ENCODE results near the gene BMPR1B. TPM values are rescaled to one million over a fixed set of nuclear protein-coding genes. Genes with fewer than 3 reads are reported as not detected.

Gene BMPR1B
- total and polyA plus RNA-seq, 10 donors = 0.12 to 2.4 (median 1.2) TPM

DNA sequence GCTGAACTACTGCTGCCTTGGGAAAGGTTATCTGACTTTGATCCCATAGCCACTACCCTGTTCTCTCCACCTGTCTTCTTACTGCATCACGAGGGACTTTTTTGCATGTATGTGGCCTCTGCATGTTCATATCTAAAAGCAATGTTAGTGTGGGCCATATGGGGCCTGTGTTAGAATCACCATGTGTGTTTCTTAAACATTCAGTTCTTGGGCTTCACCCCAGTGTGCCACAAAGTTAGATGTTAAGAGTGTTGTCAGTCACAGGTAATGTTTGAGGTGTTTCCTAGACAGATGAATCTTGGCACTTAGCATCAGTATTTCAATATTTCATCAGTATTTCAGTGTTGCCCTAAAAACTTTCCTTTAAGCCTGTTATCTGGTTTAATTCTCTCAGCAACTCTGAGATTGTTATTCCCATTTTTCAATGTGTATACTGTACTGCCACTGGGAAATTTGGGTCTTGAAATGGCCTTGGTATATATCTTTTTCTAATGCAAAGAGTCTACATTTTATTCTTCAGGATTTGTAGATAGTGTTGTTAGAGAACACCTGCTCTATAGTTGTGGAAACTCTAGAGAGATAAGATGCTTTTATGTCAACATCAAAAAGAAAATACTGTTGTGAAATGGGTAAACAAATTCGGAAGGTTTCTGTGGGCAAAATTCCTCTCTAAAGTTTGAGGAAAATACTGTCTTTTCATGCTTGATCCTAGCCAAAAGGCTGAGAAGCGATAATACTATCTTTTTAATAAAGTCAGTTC lies 259.7 kb downstream of the BMPR1B start:
- H3K4me3 ChIP-seq = no peak overlapping the region
- WGBS, 5 donors = 66 to 80% (median 76%) methylated on average over 3 of the region's 3 CpGs
- TF ChIP-seq POLR2AphosphoS5 (IDR thresholded peaks at IDR 0.05) (no peak), POLR2A (IDR thresholded peaks at IDR 0.05) (no peak)
- TF ChIP-seq, protein P1, sequence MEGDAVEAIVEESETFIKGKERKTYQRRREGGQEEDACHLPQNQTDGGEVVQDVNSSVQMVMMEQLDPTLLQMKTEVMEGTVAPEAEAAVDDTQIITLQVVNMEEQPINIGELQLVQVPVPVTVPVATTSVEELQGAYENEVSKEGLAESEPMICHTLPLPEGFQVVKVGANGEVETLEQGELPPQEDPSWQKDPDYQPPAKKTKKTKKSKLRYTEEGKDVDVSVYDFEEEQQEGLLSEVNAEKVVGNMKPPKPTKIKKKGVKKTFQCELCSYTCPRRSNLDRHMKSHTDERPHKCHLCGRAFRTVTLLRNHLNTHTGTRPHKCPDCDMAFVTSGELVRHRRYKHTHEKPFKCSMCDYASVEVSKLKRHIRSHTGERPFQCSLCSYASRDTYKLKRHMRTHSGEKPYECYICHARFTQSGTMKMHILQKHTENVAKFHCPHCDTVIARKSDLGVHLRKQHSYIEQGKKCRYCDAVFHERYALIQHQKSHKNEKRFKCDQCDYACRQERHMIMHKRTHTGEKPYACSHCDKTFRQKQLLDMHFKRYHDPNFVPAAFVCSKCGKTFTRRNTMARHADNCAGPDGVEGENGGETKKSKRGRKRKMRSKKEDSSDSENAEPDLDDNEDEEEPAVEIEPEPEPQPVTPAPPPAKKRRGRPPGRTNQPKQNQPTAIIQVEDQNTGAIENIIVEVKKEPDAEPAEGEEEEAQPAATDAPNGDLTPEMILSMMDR (IDR thresholded peaks at IDR 0.05 in 8 of 11, conservative IDR thresholded peaks at IDR 0.05 in 3 of 11) = no peak
- H3K9me3 ChIP-seq = no peaks in the 10 kb centered on the region
- intact Hi-C loops (cut with DNase I; ENCODE audit: low total_unique reads) = no loop called here
- H3K36me3 ChIP-seq = no peaks in the 10 kb centered on the region
- no peak for DNase-seq
- peaks cover 0 to 9% (median 0%) of the 10 kb centered on the region in 6 donors for H3K4me1 ChIP-seq
- no peaks in the 10 kb centered on the region for H3K27me3 ChIP-seq (replicated peaks in 1 of 7)
- no peak overlapping the region for H3K27ac ChIP-seq

- H3K4me1 ChIP-seq = peaks cover 0 to 9% (median 0%) of the 10 kb centered on the region in 6 donors
- WGBS, 5 donors = 42 to 78% (median 65%) methylated on average over 5 of the region's 5 CpGs
- H3K27ac ChIP-seq = no peak overlapping the region
- DNase-seq = no peak
- intact Hi-C loops (cut with DNase I; ENCODE audit: low total_unique reads) = no loop called here
- TF ChIP-seq POLR2AphosphoS5 (IDR thresholded peaks at IDR 0.05) = no peak
- TF ChIP-seq, protein P1 (IDR thresholded peaks at IDR 0.05 in 8 of 11, conservative IDR thresholded peaks at IDR 0.05 in 3 of 11) = no peak
- no peak for TF ChIP-seq POLR2A (IDR thresholded peaks at IDR 0.05)
- H3K4me3 ChIP-seq = no peak overlapping the region
- H3K9me3 ChIP-seq = no peaks in the 10 kb centered on the region
- H3K36me3 ChIP-seq = no peaks in the 10 kb centered on the region
- H3K27me3 ChIP-seq (replicated peaks in 1 of 7) = no peaks in the 10 kb centered on the region
Measured at GRCh38 chr4:95018785-95019184, 261.0 kb downstream of the BMPR1B start.

GRCh38 chr4:95020521-95020920 lies 262.8 kb downstream of the BMPR1B start:
- H3K27me3 ChIP-seq (replicated peaks in 1 of 7) = no peaks in the 10 kb centered on the region
- H3K27ac ChIP-seq = no peak overlapping the region
- intact Hi-C loops (cut with DNase I; ENCODE audit: low total_unique reads) = no loop called here
- H3K4me3 ChIP-seq = no peak overlapping the region
- H3K9me3 ChIP-seq = no peaks in the 10 kb centered on the region
- no peak for DNase-seq
- H3K36me3 ChIP-seq = no peaks in the 10 kb centered on the region
- H3K4me1 ChIP-seq = peaks cover 0 to 9% (median 0%) of the 10 kb centered on the region in 6 donors
- TF ChIP-seq, protein P1 (IDR thresholded peaks at IDR 0.05 in 8 of 11, conservative IDR thresholded peaks at IDR 0.05 in 3 of 11) = no peak
- no peak for TF ChIP-seq POLR2A (IDR thresholded peaks at IDR 0.05)
- no peak for TF ChIP-seq POLR2AphosphoS5 (IDR thresholded peaks at IDR 0.05)
- 94 to 98% (median 95%) methylated on average over 8 of the region's 8 CpGs for WGBS, 5 donors

- intact Hi-C loops (cut with DNase I; ENCODE audit: low total_unique reads) = no loop called here
- H3K9me3 ChIP-seq = no peaks in the 10 kb centered on the region
- no peak for TF ChIP-seq POLR2AphosphoS5 (IDR thresholded peaks at IDR 0.05)
- no peak for TF ChIP-seq POLR2A (IDR thresholded peaks at IDR 0.05)
- TF ChIP-seq, protein P1 (IDR thresholded peaks at IDR 0.05 in 8 of 11, conservative IDR thresholded peaks at IDR 0.05 in 3 of 11) = no peak
- H3K4me3 ChIP-seq = no peak overlapping the region
- peaks cover 0 to 9% (median 0%) of the 10 kb centered on the region in 6 donors for H3K4me1 ChIP-seq
- WGBS, 5 donors = 88 to 100% (median 96%) methylated on average over 1 of the region's 1 CpG
- no peaks in the 10 kb centered on the region for H3K36me3 ChIP-seq
- no peak overlapping the region for H3K27ac ChIP-seq
- H3K27me3 ChIP-seq (replicated peaks in 1 of 7) = no peaks in the 10 kb centered on the region
- no peak for DNase-seq
Measured at GRCh38 chr4:95021099-95021498, 263.3 kb downstream of the BMPR1B start.
